CD4-positive, alpha-beta T cell (primary cell): ENCODE data around the gene HS6ST2. TPM values are rescaled to one million over a fixed set of nuclear protein-coding genes. Genes with fewer than 3 reads are reported as not detected.

ENCODE experiments used
- ATAC-seq: fragments of 200-7000 bp; cut with Tn5 transposase; one replicate; pipeline ENCODE4 v1.10.0; 2022; ENCODE audit warnings: mild to moderate bottlenecking; ENCODE audit not compliant: poor library complexity
- CTCF ChIA-PET: fragments of 350-600 bp; sonication (Branson Sonifier 250); formaldehyde crosslinking; loops from one replicate; lab custom pipeline; 2021; ENCODE audit warnings: antibody characterized with exemption, inconsistent platforms; lab: Charles Lee
- POLR2A ChIA-PET: fragments of 350-600 bp; sonication (Branson Sonifier 250); formaldehyde crosslinking; loops from one replicate; lab custom pipeline; 2021; ENCODE audit warnings: antibody characterized with exemption, inconsistent platforms; lab: Charles Lee
- DNase-seq, 14 experiments: peaks; one replicate each; pipeline ENCODE4 v3.0.0-alpha.2; 2013 to 2020; ENCODE audit warnings: mixed read lengths in 2 of 14
- H3K27ac ChIP-seq, 2 donors: one replicate each; pipeline versions ENCODE4 v1.5.1 to v1.7.0; 2013; ENCODE audit warnings: low read length in 2 of 2, low read depth in 1 of 2, mild to moderate bottlenecking in 1 of 2
- H3K27me3 ChIP-seq, 2 experiments: 1 replicate in 1 of 2; 2 replicates in 1 of 2; pipeline versions ENCODE4 v1.6.1 to v1.7.0; 2013; ENCODE audit warnings: low read length in 2 of 2, control low read depth in 1 of 2, mild to moderate bottlenecking in 1 of 2, moderate library complexity in 1 of 2; ENCODE audit not compliant: insufficient read depth in 2 of 2, control insufficient read depth in 1 of 2
- H3K36me3 ChIP-seq: one replicate; pipeline ENCODE4 v1.6.1; 2013; ENCODE audit warnings: low read length, control low read depth; ENCODE audit not compliant: insufficient read depth
- H3K4me1 ChIP-seq: one replicate; pipeline ENCODE4 v1.6.1; 2013; ENCODE audit warnings: low read length, control low read depth; ENCODE audit not compliant: insufficient read depth
- H3K4me3 ChIP-seq: one replicate; pipeline ENCODE4 v1.5.1; 2013; ENCODE audit warnings: mild to moderate bottlenecking, low read length, moderate library complexity
- H3K9me3 ChIP-seq, 2 experiments: 1 replicate in 1 of 2; 2 replicates in 1 of 2; pipeline versions ENCODE4 v1.6.1 to v1.7.0; 2013; ENCODE audit warnings: low read length in 2 of 2, mild to moderate bottlenecking in 2 of 2, control low read depth in 1 of 2, moderate library complexity in 1 of 2; ENCODE audit not compliant: control insufficient read depth in 1 of 2, insufficient read depth in 1 of 2
- H3K27ac Mint-ChIP-seq: one replicate; pipeline ENCODE4 v1.8.0; 2020; ENCODE audit warnings: mixed read lengths
- H3K27me3 Mint-ChIP-seq: one replicate; pipeline ENCODE4 v1.8.0; 2021; ENCODE audit warnings: mixed read lengths
- H3K36me3 Mint-ChIP-seq: one replicate; pipeline ENCODE4 v1.8.0; 2021; ENCODE audit warnings: low read depth, mixed read lengths
- H3K4me1 Mint-ChIP-seq: one replicate; pipeline ENCODE4 v1.8.0; 2021; ENCODE audit warnings: low read depth, mixed read lengths
- H3K4me3 Mint-ChIP-seq: one replicate; pipeline ENCODE4 v1.8.0; 2020; ENCODE audit warnings: mild to moderate bottlenecking, mixed read lengths
- H3K9me3 Mint-ChIP-seq: one replicate; pipeline ENCODE4 v1.8.0; 2020; ENCODE audit warnings: mixed read lengths
- intact Hi-C, 2 experiments: fragments of 100-400 bp; cut with DNase I in 1 of 2; cut with micrococcal nuclease in 1 of 2; formaldehyde crosslinking; loops; one replicate each; pipeline versions ENCODE4 v1.15.1 to v1.9.0; 2023 to 2025; cut with DNase I, micrococcal nuclease
- total RNA-seq, 174 experiments: library from RNA in 2 of 174; stranded (reverse) in 2 of 174; gene quantifications; one replicate each; pipeline ENCODE4 v1.2.3 and lab custom pipeline; 2021 to 2026
- TF ChIP-seq, protein P1 (sequence below): fragments of 200-600 bp; IDR thresholded peaks from one replicate; pipeline ENCODE4 v1.8.0; 2022; ENCODE audit warnings: antibody characterized with exemption, mild to moderate bottlenecking

The HS6ST2 gene
- total RNA-seq, 2 experiments from 2014 or later: not detected

DNA sequence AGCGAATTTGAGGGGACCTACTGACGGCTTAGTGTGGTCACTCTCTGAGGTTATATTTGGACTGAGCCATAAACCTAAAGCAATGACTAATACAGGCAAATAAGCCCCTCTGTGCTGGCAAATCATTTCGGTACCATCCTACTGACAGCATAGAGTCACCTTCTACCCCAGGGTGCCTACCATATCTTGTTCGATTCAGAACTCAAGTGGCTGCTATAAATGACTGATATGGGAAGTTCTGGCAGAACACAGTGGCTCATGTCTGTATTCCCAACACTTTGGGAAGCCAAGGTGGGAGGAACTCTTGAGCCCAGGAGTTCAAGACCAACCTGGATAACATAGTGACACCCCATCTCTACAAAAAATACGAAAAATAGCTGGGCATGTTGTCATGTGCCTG, 243.5 kb downstream of the HS6ST2 start:
- Histone ChIP-seq H3K36me3 (no peaks in the 10 kb centered on the region), H3K27ac (no peak overlapping the region), H3K9me3 (no peaks in the 10 kb centered on the region), H3K27me3 (no peaks in the 10 kb centered on the region), H3K4me1 (no peaks in the 10 kb centered on the region), H3K4me3 (no peak overlapping the region)
- no peak for ATAC-seq
- H3K27me3 Mint-ChIP-seq: no peaks in the 10 kb centered on the region
- ChIA-PET CTCF (no interaction called here), POLR2A (no interaction called here)
- no peaks in the 10 kb centered on the region for H3K36me3 Mint-ChIP-seq
- intact Hi-C loops: no loop called here
- no peak for DNase-seq
- no peak overlapping the region for H3K27ac Mint-ChIP-seq
- TF ChIP-seq, protein P1, sequence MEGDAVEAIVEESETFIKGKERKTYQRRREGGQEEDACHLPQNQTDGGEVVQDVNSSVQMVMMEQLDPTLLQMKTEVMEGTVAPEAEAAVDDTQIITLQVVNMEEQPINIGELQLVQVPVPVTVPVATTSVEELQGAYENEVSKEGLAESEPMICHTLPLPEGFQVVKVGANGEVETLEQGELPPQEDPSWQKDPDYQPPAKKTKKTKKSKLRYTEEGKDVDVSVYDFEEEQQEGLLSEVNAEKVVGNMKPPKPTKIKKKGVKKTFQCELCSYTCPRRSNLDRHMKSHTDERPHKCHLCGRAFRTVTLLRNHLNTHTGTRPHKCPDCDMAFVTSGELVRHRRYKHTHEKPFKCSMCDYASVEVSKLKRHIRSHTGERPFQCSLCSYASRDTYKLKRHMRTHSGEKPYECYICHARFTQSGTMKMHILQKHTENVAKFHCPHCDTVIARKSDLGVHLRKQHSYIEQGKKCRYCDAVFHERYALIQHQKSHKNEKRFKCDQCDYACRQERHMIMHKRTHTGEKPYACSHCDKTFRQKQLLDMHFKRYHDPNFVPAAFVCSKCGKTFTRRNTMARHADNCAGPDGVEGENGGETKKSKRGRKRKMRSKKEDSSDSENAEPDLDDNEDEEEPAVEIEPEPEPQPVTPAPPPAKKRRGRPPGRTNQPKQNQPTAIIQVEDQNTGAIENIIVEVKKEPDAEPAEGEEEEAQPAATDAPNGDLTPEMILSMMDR: no peak
- H3K4me3 Mint-ChIP-seq: no peak overlapping the region
- H3K4me1 Mint-ChIP-seq: no peaks in the 10 kb centered on the region
- no peaks in the 10 kb centered on the region for H3K9me3 Mint-ChIP-seq

DNA sequence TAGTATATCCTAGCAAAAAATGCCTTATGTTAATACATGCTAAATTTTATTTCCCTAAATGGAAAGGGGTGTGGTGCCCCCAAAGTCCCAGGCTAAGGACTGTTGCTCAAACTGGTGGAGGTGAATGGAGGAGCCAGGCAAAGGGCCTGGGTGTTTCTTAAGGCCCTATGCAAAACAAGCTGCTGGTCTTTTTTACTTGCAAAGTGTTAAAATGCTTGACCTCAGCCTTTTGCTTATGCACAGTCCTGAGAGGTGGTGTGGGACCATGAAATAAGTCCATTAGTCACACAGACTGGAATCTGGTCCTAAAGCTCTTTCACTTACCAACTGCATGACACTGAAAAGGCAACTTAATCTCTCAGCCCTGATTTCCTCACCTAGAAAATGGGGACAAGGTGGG, 246.1 kb downstream of the HS6ST2 start:
- H3K9me3 ChIP-seq: no peaks in the 10 kb centered on the region
- no peak overlapping the region for H3K4me3 ChIP-seq
- no peaks in the 10 kb centered on the region for H3K4me1 ChIP-seq
- Mint-ChIP-seq H3K36me3 (no peaks in the 10 kb centered on the region), H3K27ac (no peak overlapping the region), H3K9me3 (no peaks in the 10 kb centered on the region), H3K4me1 (no peaks in the 10 kb centered on the region), H3K27me3 (no peaks in the 10 kb centered on the region), H3K4me3 (no peak overlapping the region)
- ATAC-seq (no peak), DNase-seq (no peak)
- TF ChIP-seq, protein P1: no peak
- POLR2A ChIA-PET: no interaction called here
- CTCF ChIA-PET: no interaction called here
- intact Hi-C loops: no loop called here
- no peaks in the 10 kb centered on the region for H3K36me3 ChIP-seq
- no peaks in the 10 kb centered on the region for H3K27me3 ChIP-seq
- no peak overlapping the region for H3K27ac ChIP-seq

DNA sequence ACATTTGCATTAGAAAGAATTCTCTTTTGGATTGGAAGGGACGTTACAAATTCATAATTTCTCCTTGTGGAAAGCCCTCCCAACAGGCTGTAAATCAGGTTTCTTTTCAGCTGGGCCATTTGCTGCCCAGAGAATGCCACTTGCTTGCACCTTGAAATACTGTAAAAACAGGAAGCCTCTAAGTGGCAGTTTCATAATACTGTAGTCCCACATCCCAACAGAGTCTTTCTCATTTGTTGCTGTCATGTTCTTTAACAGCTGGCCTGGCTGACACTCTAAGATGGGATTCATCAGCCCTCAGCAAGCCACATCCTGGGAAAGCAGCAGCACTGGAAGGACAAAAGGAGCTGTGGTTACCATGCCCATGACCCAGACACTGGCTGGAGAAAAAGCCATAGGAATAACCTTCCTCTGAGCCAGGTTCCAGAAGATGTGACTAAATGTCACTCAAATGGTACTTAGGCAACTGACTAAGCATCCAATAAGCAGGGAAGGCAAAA, 247.7 kb downstream of the HS6ST2 start:
- DNase-seq (no peak), ATAC-seq (no peak)
- H3K27ac Mint-ChIP-seq: no peak overlapping the region
- no peaks in the 10 kb centered on the region for H3K27me3 Mint-ChIP-seq
- H3K4me1 ChIP-seq: no peaks in the 10 kb centered on the region
- H3K27ac ChIP-seq: no peak overlapping the region
- no peak overlapping the region for H3K4me3 Mint-ChIP-seq
- POLR2A ChIA-PET: no interaction called here
- no peaks in the 10 kb centered on the region for H3K9me3 Mint-ChIP-seq
- no peak overlapping the region for H3K4me3 ChIP-seq
- H3K4me1 Mint-ChIP-seq: no peaks in the 10 kb centered on the region
- H3K36me3 Mint-ChIP-seq: no peaks in the 10 kb centered on the region
- no peaks in the 10 kb centered on the region for H3K27me3 ChIP-seq
- H3K36me3 ChIP-seq: no peaks in the 10 kb centered on the region
- intact Hi-C loops: no loop called here
- TF ChIP-seq, protein P1: no peak
- no peaks in the 10 kb centered on the region for H3K9me3 ChIP-seq
- CTCF ChIA-PET: no interaction called here
